Erythroblast (primary cell): ENCODE results near the gene QKI.

Source experiments
- GATA1 ChIP-seq: IDR thresholded peaks from 2 replicates; pipeline ENCODE4 v1.6.1; 2011; ENCODE audit warnings: low read depth, mild to moderate bottlenecking, control low read depth, low read length, moderate library complexity
- POLR2A ChIP-seq: IDR thresholded peaks from 2 replicates; pipeline ENCODE4 v1.6.1; 2011; ENCODE audit warnings: mild to moderate bottlenecking, low read length

DNA sequence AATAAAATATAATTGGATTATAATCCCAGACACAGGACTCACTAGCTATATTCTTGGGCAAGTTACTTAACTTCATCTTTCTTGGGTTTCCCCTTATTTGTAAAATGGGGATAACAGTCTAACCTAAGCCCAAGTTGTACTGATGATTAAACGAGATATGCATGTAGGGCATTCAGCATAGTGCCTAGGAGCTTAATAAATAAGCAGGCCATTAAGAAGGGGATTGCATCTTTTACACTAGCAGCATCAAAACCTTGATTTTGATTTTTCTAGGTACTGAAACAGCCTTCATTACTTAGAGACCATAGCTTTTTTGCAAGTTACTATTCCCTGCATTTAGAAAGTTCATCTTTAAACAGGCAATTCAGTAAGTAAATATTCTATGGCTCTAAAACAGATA is 2.2 kb upstream of the QKI start:
- TF ChIP-seq POLR2A = no peak
- no peak for TF ChIP-seq GATA1
